ENCODE data around the gene CNTF.

Gene CNTF

GRCh38 chr11:58659404-58659803 lies 36.9 kb downstream of the CNTF start:
- Histone ChIP-seq H3K27me3 (ENCODE audit: insufficient read depth, low read length) (no peaks in the 10 kb centered on the region), H3K4me3 (ENCODE audit: low read length) (no peak overlapping the region), H3K4me1 (ENCODE audit: insufficient read depth, low read length) (no peaks in the 10 kb centered on the region), H3K36me3 (ENCODE audit: insufficient read depth, low read length) (no peaks in the 10 kb centered on the region), H3K9me3 (ENCODE audit: low read length) (no peaks in the 10 kb centered on the region), H2AFZ (ENCODE audit: low read depth, low read length) (no peak overlapping the region)

DNA sequence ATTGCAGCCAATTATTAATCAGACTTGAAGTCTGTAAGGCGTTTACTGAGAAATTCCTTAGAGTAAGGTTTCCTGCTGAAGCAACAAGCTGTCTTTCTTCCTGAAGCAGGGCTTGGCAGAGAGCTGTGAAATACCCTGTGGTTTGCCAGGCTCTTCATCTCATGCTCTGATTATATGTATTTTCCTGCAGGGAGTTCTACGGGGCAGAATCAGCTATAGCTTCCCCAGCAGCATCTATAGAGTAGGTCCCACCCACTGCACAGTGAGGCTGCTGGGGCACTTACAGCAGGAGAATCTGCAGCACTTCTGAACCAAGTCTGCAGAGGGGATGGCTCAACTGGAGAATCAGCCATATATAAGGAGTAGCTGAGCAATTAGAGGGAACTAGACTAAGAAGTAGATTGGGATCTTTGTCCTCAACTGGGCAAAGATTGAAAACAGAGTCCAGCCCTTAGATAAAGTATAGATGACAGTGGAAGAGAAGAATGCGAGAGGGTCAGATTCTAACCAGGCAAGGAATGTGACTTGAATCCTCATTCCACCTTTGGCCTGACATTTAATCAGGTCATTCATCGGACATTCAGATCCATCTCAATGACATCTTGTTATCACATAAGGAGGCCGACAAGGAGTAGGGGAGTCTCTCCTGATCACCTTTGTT lies 37.6 kb downstream of the CNTF start:
- Histone ChIP-seq H3K9me3 (ENCODE audit: low read length) (no peaks in the 10 kb centered on the region), H3K36me3 (ENCODE audit: insufficient read depth, low read length) (no peaks in the 10 kb centered on the region), H2AFZ (ENCODE audit: low read depth, low read length) (no peak overlapping the region), H3K27me3 (ENCODE audit: insufficient read depth, low read length) (no peaks in the 10 kb centered on the region), H3K4me1 (ENCODE audit: insufficient read depth, low read length) (no peaks in the 10 kb centered on the region), H3K4me3 (ENCODE audit: low read length) (no peak overlapping the region)

DNA sequence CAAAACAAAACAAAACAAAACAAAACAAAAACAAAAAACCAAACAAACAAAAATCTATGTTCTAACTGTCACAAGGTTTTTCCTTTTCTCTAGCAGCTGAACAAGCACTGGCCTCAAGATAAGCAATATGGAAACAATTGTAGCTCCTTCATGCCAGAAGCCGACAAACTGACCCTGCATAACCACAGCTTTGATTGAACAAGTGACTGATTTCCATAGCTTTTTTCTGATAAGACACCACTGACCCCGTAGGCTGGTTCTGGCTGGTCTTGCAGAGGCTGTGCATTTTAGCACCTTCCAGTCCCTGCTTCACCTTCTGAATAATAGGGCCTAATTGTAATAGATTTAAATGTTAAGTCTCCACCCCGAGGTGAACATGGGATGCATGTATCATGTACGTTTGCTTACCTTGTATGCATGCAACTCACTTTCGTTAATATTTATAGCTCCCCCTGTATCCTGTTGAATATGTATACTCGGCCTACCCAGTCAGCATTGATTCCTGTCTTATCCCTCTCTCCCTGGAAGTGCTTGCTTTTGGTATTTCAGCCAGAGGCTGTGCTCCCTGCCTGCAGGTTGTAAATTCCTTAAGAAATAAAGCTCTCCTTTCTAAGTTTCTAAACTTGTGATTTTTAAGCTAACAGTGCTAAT lies 49.6 kb downstream of the CNTF start:
- H2AFZ ChIP-seq (ENCODE audit: low read depth, low read length): no peak overlapping the region
- H3K9me3 ChIP-seq (ENCODE audit: low read length): no peaks in the 10 kb centered on the region
- H3K4me1 ChIP-seq (ENCODE audit: insufficient read depth, low read length): peaks cover 2% of the 10 kb centered on the region
- H3K4me3 ChIP-seq (ENCODE audit: low read length): no peak overlapping the region
- H3K27me3 ChIP-seq (ENCODE audit: insufficient read depth, low read length): no peaks in the 10 kb centered on the region
- no peaks in the 10 kb centered on the region for H3K36me3 ChIP-seq (ENCODE audit: insufficient read depth, low read length)

DNA sequence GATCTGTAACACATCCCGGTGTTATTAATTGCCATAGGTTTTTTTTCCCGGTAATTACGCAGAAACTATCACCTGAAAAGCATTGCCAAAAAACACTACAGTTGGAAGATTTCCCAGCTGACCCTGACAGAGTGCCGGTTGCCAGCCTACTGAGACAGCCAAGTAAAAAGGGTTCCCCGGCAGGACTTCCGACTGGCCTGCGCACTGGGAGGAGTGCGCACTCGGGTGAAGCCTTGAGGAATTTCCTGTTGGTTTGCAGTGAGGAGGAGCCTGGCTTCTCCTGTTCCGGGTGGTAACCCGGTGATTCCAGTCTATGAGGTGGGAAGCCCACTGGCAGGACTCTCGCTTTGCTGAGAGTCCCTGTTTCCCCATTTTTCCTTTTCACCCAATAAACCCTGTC lies 52.1 kb downstream of the CNTF start:
- Histone ChIP-seq H3K4me3 (ENCODE audit: low read length) (no peak overlapping the region), H3K27me3 (ENCODE audit: insufficient read depth, low read length) (no peaks in the 10 kb centered on the region), H3K4me1 (ENCODE audit: insufficient read depth, low read length) (peaks cover 2% of the 10 kb centered on the region), H3K36me3 (ENCODE audit: insufficient read depth, low read length) (no peaks in the 10 kb centered on the region), H2AFZ (ENCODE audit: low read depth, low read length) (no peak overlapping the region), H3K9me3 (ENCODE audit: low read length) (no peaks in the 10 kb centered on the region)
